K562 (cell line): ENCODE data around the gene MME. TPM values are rescaled to one million over a fixed set of nuclear protein-coding genes. Genes with fewer than 3 reads are reported as not detected.

ENCODE experiments used
- CBFA2T3 ChIP-seq: fragments of 450-650 bp; IDR thresholded peaks from 2 replicates; pipeline ENCODE4 v1.6.1; 2017
- HOMEZ ChIP-seq: fragments of 250-450 bp; sonication (Bioruptor Pico); IDR thresholded peaks from 2 replicates; pipeline ENCODE4 v1.4.0; 2020; ENCODE audit warnings: mild to moderate bottlenecking, moderate library complexity
- JUND ChIP-seq, 2 experiments: IDR thresholded peaks; 2 replicates in 1 of 2; 3 replicates in 1 of 2; pipeline ENCODE4 v1.6.1; 2011; ENCODE audit warnings: borderline replicate concordance in 2 of 2, low read depth in 2 of 2, low read length in 2 of 2, improper control_type of control experiment in 1 of 2, missing biosample characterization in 1 of 2, missing genetic modification characterization in 1 of 2, missing genetic modification reagents in 1 of 2
- NFATC3 ChIP-seq: fragments of 450-650 bp; IDR thresholded peaks from 2 replicates; pipeline ENCODE4 v1.6.1; 2017; ENCODE audit warnings: mild to moderate bottlenecking
- NFE2L1 ChIP-seq: fragments of 450-650 bp; IDR thresholded peaks from 2 replicates; pipeline ENCODE4 v1.6.1; 2016; ENCODE audit warnings: missing genetic modification characterization, low read depth, mild to moderate bottlenecking, missing compliant biosample characterization, moderate library complexity, borderline replicate concordance
- POU5F1 ChIP-seq: fragments of 150-350 bp; IDR thresholded peaks from 2 replicates; pipeline ENCODE4 v1.6.1; 2014; ENCODE audit warnings: borderline replicate concordance, low read length, low read depth, mild to moderate bottlenecking; ENCODE audit not compliant: partially characterized antibody
- RCOR1 ChIP-seq, 2 experiments: IDR thresholded peaks; 2 replicates each; pipeline ENCODE4 v1.6.1; 2012; ENCODE audit warnings: low read depth in 2 of 2, low read length in 2 of 2, borderline replicate concordance in 1 of 2, improper control_type of control experiment in 1 of 2
- RUNX1 ChIP-seq: sonication (generic); IDR thresholded peaks from 2 replicates; pipeline ENCODE4 v1.6.1; 2016; ENCODE audit warnings: antibody characterized with exemption, low read depth
- SLC30A9 ChIP-seq: fragments of 250-450 bp; sonication (Bioruptor Pico); IDR thresholded peaks from 2 replicates; pipeline ENCODE4 v1.8.0; 2022; ENCODE audit warnings: mild to moderate bottlenecking, moderate library complexity
- SMARCB1 ChIP-seq: IDR thresholded peaks from 2 replicates; pipeline ENCODE4 v1.6.1; 2011; ENCODE audit warnings: improper control_type of control experiment, low read depth; ENCODE audit not compliant: insufficient read length
- SRSF9 ChIP-seq: fragments of 200-400 bp; formaldehyde crosslinking; IDR thresholded peaks from 2 replicates; pipeline ENCODE4 v1.6.1; 2017; ENCODE audit warnings: low read depth, low read length, borderline replicate concordance
- TEAD1 ChIP-seq, 2 experiments: fragments of 450-650 bp in 1 of 2; sonication (generic) in 1 of 2; formaldehyde crosslinking; IDR thresholded peaks; 2 replicates each; pipeline versions ENCODE4 v1.4.0 to v1.8.0; 2020 to 2022; ENCODE audit warnings: mild to moderate bottlenecking in 2 of 2, missing genetic modification reagents in 1 of 2
- TEAD2 ChIP-seq: fragments of 450-650 bp; IDR thresholded peaks from 2 replicates; pipeline ENCODE4 v1.6.1; 2016; ENCODE audit warnings: missing genetic modification characterization, control low read depth, missing compliant biosample characterization
- ZFX ChIP-seq: sonication (generic); formaldehyde crosslinking; IDR thresholded peaks from 2 replicates; pipeline ENCODE4 v1.8.0; 2022; ENCODE audit warnings: mild to moderate bottlenecking, missing genetic modification reagents, moderate library complexity
- ZNF232 ChIP-seq: sonication (generic); formaldehyde crosslinking; IDR thresholded peaks from 2 replicates; pipeline ENCODE4 v1.8.0; 2022; ENCODE audit warnings: mild to moderate bottlenecking, missing genetic modification reagents
- ZNF280A ChIP-seq: fragments of 450-650 bp; IDR thresholded peaks from 2 replicates; pipeline ENCODE4 v1.6.1; 2018; ENCODE audit warnings: mild to moderate bottlenecking, low read depth; ENCODE audit not compliant: partially characterized antibody
- ZNF282 ChIP-seq: sonication (generic); formaldehyde crosslinking; IDR thresholded peaks from 2 replicates; pipeline ENCODE4 v1.8.1; 2023; ENCODE audit warnings: missing genetic modification reagents
- ZNF347 ChIP-seq: fragments of 450-650 bp; formaldehyde crosslinking; IDR thresholded peaks from 2 replicates; pipeline ENCODE4 v1.4.0; 2020; ENCODE audit warnings: low read depth, mild to moderate bottlenecking, moderate library complexity
- polyA plus RNA-seq, 8 experiments: library from polyadenylated mRNA; depleted of rRNA in 4 of 8; stranded (reverse) in 5 of 8; unstranded in 3 of 8; fragments of >200 nt; fragmentation: Nextera tagmentation in 2 of 8; fragmentation: Illumina TruSeq in 1 of 8; extraction: Ambion mirVana in 2 of 8; extraction: Trizol in 1 of 8; gene quantifications; 2 replicates each; pipeline versions ENCODE4 v1.2.1 to v1.2.3, GENCODE V29; 2011 to 2014; ENCODE audit warnings: inconsistent platforms in 1 of 8, missing spikeins in 1 of 8
- total RNA-seq, 7 experiments: library from RNA; depleted of rRNA in 6 of 7; stranded (reverse); fragments of >200 nt in 6 of 7; fragmentation: Illumina TruSeq in 2 of 7; extraction: Trizol in 2 of 7; gene quantifications; 2 replicates each; pipeline versions ENCODE4 v1.2.1 to v1.2.3, GENCODE V29; 2011 to 2021; ENCODE audit warnings: low replicate concordance in 1 of 7
- TF ChIP-seq, protein P1 (sequence below): fragments of 250-450 bp; sonication (Bioruptor Pico); IDR thresholded peaks from 2 replicates; pipeline ENCODE4 v1.8.0; 2021; ENCODE audit warnings: moderate library complexity, mild to moderate bottlenecking, inconsistent platforms
- TF ChIP-seq, protein P2 (sequence below): sonication (generic); formaldehyde crosslinking; IDR thresholded peaks from 2 replicates; pipeline ENCODE4 v1.8.1; 2023; ENCODE audit warnings: missing genetic modification reagents, mild to moderate bottlenecking, borderline replicate concordance

The MME gene
- total and polyA plus RNA-seq, 9 of the 15 experiments (the other 6 are each of a cell fraction or from before 2014, with no cell fraction given), result 0.80 to 8.6 (median 2.5) TPM

DNA sequence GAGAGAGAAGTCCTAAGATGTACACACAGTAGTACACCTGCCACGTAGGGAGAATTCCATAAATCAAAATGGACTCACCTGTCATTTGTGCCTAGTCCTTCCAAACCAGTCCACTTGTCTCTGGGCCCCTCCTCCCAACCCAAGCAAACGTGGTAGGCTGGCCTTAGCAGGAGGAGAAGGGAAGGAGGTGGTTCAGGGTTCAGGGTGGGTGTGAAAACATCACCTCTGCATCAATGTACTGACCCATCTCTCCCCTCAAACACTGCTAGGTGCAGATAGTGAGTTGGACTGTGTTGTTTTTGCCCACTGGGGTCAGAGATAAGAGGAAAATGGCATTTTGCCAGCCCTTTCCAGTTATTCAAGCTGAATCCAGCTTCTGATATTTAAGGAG lies 99.3 kb downstream of the MME start (continued):
- no peak for TF ChIP-seq SLC30A9 (CRISPR knock-in tag)
- TF ChIP-seq CBFA2T3, result peak; percentile 96
- TF ChIP-seq POU5F1, result no peak
- TF ChIP-seq NFE2L1, result no peak
- TF ChIP-seq, protein P1, sequence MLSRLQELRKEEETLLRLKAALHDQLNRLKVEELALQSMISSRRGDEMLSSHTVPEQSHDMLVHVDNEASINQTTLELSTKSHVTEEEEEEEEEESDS (CRISPR knock-in tag), result no peak
- no peak for TF ChIP-seq NFATC3
- no peak for TF ChIP-seq RUNX1
- TF ChIP-seq, protein P2, sequence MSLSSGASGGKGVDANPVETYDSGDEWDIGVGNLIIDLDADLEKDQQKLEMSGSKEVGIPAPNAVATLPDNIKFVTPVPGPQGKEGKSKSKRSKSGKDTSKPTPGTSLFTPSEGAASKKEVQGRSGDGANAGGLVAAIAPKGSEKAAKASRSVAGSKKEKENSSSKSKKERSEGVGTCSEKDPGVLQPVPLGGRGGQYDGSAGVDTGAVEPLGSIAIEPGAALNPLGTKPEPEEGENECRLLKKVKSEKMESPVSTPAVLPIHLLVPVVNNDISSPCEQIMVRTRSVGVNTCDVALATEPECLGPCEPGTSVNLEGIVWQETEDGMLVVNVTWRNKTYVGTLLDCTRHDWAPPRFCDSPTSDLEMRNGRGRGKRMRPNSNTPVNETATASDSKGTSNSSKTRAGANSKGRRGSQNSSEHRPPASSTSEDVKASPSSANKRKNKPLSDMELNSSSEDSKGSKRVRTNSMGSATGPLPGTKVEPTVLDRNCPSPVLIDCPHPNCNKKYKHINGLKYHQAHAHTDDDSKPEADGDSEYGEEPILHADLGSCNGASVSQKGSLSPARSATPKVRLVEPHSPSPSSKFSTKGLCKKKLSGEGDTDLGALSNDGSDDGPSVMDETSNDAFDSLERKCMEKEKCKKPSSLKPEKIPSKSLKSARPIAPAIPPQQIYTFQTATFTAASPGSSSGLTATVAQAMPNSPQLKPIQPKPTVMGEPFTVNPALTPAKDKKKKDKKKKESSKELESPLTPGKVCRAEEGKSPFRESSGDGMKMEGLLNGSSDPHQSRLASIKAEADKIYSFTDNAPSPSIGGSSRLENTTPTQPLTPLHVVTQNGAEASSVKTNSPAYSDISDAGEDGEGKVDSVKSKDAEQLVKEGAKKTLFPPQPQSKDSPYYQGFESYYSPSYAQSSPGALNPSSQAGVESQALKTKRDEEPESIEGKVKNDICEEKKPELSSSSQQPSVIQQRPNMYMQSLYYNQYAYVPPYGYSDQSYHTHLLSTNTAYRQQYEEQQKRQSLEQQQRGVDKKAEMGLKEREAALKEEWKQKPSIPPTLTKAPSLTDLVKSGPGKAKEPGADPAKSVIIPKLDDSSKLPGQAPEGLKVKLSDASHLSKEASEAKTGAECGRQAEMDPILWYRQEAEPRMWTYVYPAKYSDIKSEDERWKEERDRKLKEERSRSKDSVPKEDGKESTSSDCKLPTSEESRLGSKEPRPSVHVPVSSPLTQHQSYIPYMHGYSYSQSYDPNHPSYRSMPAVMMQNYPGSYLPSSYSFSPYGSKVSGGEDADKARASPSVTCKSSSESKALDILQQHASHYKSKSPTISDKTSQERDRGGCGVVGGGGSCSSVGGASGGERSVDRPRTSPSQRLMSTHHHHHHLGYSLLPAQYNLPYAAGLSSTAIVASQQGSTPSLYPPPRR (CRISPR knock-in tag), result 0 out of 2 replicates have a peak, but pooled peaks have one; percentile 26
- TF ChIP-seq SRSF9, result no peak
- TF ChIP-seq TEAD2 (tag), result no peak
- no peak for TF ChIP-seq ZFX (CRISPR knock-in tag)
- no peak for TF ChIP-seq ZNF280A
- TF ChIP-seq TEAD1 (CRISPR knock-in tag; IDR thresholded peaks at IDR 0.05), result no peak
- TF ChIP-seq ZNF282 (CRISPR knock-in tag), result no peak
- no peak for TF ChIP-seq SMARCB1
- no peak for TF ChIP-seq ZNF347
- peak; percentile 44; the same call in 1 of the 2 replicates for TF ChIP-seq JUND (IDR thresholded peaks at IDR 0.05; ENCODE audit: borderline replicate concordance, low read depth, low read length)
- 0 out of 3 replicates have a peak, but pooled peaks have one; percentile 14 for TF ChIP-seq JUND (tag; IDR thresholded peaks at IDR 0.05; ENCODE audit: borderline replicate concordance, low read depth, low read length)
- TF ChIP-seq HOMEZ (CRISPR knock-in tag), result no peak
- TF ChIP-seq ZNF232 (CRISPR knock-in tag), result no peak
- TF ChIP-seq RCOR1 (IDR thresholded peaks at IDR 0.05; ENCODE audit: borderline replicate concordance in 1 of 2, low read depth in 2 of 2, low read length in 2 of 2), result peak; percentile 18 to 89; a peak in 3 of 4 replicates
